Measurements from ENCODE around the gene TGFBR1.

The TGFBR1 gene

GRCh38 chr9:99137225-99137624 lies 32.3 kb downstream of the TGFBR1 start:
- no peak for DNase-seq (ENCODE audit: low spot score)

- no peak for DNase-seq (ENCODE audit: low spot score)
Measured at GRCh38 chr9:99137891-99138290, 33.0 kb downstream of the TGFBR1 start.

- DNase-seq (ENCODE audit: low spot score): no peak
Measured at GRCh38 chr9:99138424-99139284, 33.7 kb downstream of the TGFBR1 start.

GRCh38 chr9:99139868-99140267 lies 35.0 kb downstream of the TGFBR1 start:
- DNase-seq (ENCODE audit: low spot score): no peak

GRCh38 chr9:99140685-99141314 lies 35.9 kb downstream of the TGFBR1 start:
- peak; percentile 45 for DNase-seq (ENCODE audit: low spot score)

GRCh38 chr9:99141849-99142248 lies 36.9 kb downstream of the TGFBR1 start:
- no peak for DNase-seq (ENCODE audit: low spot score)

- no peak for DNase-seq (ENCODE audit: low spot score)
Measured at GRCh38 chr9:99142275-99142674, 37.4 kb downstream of the TGFBR1 start.

- DNase-seq (ENCODE audit: low spot score): no peak
Measured at GRCh38 chr9:99143655-99144054, 38.7 kb downstream of the TGFBR1 start.

- no peak for DNase-seq (ENCODE audit: low spot score)
Measured at GRCh38 chr9:99144966-99145365, 40.1 kb downstream of the TGFBR1 start.

- DNase-seq (ENCODE audit: low spot score): no peak
Measured at GRCh38 chr9:99146574-99146973, 41.7 kb downstream of the TGFBR1 start.

GRCh38 chr9:99147177-99147576 lies 42.3 kb downstream of the TGFBR1 start:
- no peak for DNase-seq (ENCODE audit: low spot score)

GRCh38 chr9:99150451-99151171 lies 45.7 kb downstream of the TGFBR1 start:
- DNase-seq (ENCODE audit: low spot score): no peak

- no peak for DNase-seq (ENCODE audit: low spot score)
Measured at GRCh38 chr9:99154356-99154755, 49.4 kb downstream of the TGFBR1 start.

GRCh38 chr9:99155736-99156135 lies 50.8 kb downstream of the TGFBR1 start:
- no peak for DNase-seq (ENCODE audit: low spot score)

GRCh38 chr9:99158629-99159028 lies 53.7 kb downstream of the TGFBR1 start:
- DNase-seq (ENCODE audit: low spot score): peak; percentile 7

GRCh38 chr9:99160173-99160572 lies 55.3 kb downstream of the TGFBR1 start:
- DNase-seq (ENCODE audit: low spot score): no peak

- peak; percentile 18 for DNase-seq (ENCODE audit: low spot score)
Measured at GRCh38 chr9:99162759-99163364, 57.9 kb downstream of the TGFBR1 start.

- DNase-seq (ENCODE audit: low spot score): no peak
Measured at GRCh38 chr9:99166149-99166548, 61.2 kb downstream of the TGFBR1 start.

GRCh38 chr9:99167119-99167518 lies 62.2 kb downstream of the TGFBR1 start:
- DNase-seq (ENCODE audit: low spot score): peak; percentile 4

GRCh38 chr9:99167694-99168093 lies 62.8 kb downstream of the TGFBR1 start:
- no peak for DNase-seq (ENCODE audit: low spot score)

GRCh38 chr9:99169086-99169485 lies 64.2 kb downstream of the TGFBR1 start:
- no peak for DNase-seq (ENCODE audit: low spot score)

GRCh38 chr9:99169982-99170761 lies 65.3 kb downstream of the TGFBR1 start:
- no peak for DNase-seq (ENCODE audit: low spot score)
